ENCODE results near the gene JMJD8. TPM values are rescaled to one million over a fixed set of nuclear protein-coding genes. Genes with fewer than 3 reads are reported as not detected.

JMJD8 gene
- total RNA-seq, 1 donor from 2014 or later: 64.5 TPM

DNA sequence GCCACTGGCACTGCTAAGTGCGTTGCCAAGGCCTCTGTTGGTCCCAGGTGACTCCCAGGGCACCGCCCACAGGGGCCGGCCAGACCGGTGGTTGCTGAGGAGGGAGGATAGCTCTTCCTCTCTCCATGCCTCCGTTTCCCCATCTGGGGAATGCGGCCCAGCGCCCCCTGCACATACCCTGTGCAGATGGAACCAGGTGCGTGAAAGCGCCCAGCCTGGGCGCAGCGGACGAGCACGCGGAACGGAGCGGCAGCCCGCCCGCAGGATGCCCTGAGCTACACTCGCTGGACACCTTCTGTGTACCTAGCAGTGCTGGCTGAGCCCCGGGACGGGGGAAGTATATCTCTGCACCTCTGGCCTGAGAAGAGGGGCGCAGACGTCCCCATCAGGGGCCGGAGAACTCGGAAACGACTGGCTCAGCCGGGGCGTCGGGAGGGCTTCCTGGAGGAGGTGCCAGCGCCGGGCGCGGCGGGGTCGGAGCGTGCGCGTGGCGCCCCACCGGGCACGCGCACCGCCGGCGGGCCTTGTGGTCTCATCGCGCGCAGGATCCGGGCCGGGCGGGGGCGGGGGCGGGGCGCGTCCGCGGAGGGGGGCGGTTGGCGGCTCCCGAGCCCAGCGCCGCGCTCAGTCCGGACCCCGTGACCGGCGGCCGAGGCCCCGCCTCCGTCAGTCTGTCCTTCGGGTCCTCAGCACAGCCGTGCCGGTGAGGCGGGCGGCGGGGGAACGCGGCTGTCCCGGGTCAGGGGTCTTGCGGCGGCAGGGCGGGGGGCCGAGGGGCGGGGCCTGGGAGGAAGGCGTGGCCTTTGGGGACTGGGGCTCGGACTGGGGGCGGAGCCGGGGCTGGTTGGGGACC lies 42.5 kb upstream of the JMJD8 start, which contains the start of the genes CCDC78 and HAGHL:
TSS of gene CCDC78 (minus strand) at position 6 of the 853 bp plus-strand sequence. CDS start 76 bp downstream, outside the sequence.
TSS of gene HAGHL (plus strand) at position 669 of the 853 bp plus-strand sequence. CDS start 404 bp downstream, outside the sequence.
- H3K9me3 Mint-ChIP-seq: no peaks in the 10 kb centered on the region
- peak within 1 kb of the TSS; percentile 83 for H3K4me3 Mint-ChIP-seq
- DNase-seq (ENCODE audit: low read depth, low spot score): no peak
- H3K4me1 Mint-ChIP-seq: no peaks in the 10 kb centered on the region
- no peak within 1 kb of the TSS for H3K27ac Mint-ChIP-seq (ENCODE audit: unreplicated experiment)
- H3K27me3 Mint-ChIP-seq (ENCODE audit: low read depth): peaks cover 6% of the 10 kb centered on the region
- TF ChIP-seq, protein P1, sequence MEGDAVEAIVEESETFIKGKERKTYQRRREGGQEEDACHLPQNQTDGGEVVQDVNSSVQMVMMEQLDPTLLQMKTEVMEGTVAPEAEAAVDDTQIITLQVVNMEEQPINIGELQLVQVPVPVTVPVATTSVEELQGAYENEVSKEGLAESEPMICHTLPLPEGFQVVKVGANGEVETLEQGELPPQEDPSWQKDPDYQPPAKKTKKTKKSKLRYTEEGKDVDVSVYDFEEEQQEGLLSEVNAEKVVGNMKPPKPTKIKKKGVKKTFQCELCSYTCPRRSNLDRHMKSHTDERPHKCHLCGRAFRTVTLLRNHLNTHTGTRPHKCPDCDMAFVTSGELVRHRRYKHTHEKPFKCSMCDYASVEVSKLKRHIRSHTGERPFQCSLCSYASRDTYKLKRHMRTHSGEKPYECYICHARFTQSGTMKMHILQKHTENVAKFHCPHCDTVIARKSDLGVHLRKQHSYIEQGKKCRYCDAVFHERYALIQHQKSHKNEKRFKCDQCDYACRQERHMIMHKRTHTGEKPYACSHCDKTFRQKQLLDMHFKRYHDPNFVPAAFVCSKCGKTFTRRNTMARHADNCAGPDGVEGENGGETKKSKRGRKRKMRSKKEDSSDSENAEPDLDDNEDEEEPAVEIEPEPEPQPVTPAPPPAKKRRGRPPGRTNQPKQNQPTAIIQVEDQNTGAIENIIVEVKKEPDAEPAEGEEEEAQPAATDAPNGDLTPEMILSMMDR (conservative IDR thresholded peaks at IDR 0.05): no peak
- H3K36me3 Mint-ChIP-seq (ENCODE audit: low read depth): no peaks in the 10 kb centered on the region

DNA sequence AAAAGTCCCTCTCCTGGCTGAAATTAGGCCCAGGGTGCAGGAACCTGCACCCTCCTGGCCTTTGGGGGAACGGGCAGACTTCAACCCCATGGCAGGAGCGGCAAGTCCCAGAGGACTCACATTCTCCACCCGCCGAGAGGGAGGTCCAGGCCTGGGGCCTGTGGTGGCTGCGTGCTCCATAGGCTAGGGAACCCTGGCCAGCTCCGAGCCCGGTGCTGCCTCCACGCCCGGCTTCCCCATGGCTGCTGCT lies 42.0 kb upstream of the JMJD8 start:
- Mint-ChIP-seq H3K9me3 (no peaks in the 10 kb centered on the region), H3K4me1 (no peaks in the 10 kb centered on the region), H3K36me3 (ENCODE audit: low read depth) (no peaks in the 10 kb centered on the region), H3K27ac (ENCODE audit: unreplicated experiment) (no peak overlapping the region), H3K4me3 (peak overlapping the region; percentile 75), H3K27me3 (ENCODE audit: low read depth) (peaks cover 6% of the 10 kb centered on the region)
- TF ChIP-seq, protein P1 (conservative IDR thresholded peaks at IDR 0.05): no peak
- no peak for DNase-seq (ENCODE audit: low read depth, low spot score)

DNA sequence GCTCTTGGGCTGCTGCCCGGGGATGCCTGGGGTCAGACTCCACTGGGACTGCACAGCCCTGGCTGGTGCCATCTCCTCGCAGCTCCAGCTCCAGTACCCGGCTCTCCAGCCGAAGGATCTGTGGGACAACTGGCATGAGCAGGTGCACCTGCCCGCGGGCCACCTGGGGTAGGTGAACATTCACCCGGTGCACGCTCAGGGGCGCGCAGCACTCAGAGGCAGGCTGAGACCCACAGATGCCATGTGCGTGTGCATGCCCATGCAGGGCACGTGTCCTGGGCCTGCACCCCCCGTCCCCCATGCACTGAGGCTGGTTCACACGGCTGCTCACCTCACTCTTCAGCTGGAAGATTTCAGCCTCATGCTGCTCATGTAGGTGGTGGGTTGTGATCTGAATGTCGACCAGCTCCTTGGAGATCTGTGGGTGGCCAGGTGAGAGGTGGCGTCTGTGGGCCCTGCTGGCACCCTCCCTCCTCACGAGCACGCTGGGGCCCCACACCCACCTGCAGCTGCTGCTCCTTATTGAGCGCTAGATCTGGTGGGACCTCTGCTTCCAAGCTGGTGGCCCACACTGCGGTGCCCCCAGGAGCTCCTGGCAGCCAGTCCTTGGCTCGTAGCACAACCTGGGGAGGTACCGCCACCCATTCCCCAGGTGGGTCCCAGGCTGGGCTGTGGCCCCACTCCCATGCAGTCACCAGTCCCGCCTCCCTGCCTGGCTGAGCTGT lies 41.5 kb upstream of the JMJD8 start:
- TF ChIP-seq, protein P1 (conservative IDR thresholded peaks at IDR 0.05): no peak
- H3K27ac Mint-ChIP-seq (ENCODE audit: unreplicated experiment): no peak overlapping the region
- no peaks in the 10 kb centered on the region for H3K9me3 Mint-ChIP-seq
- H3K36me3 Mint-ChIP-seq (ENCODE audit: low read depth): no peaks in the 10 kb centered on the region
- peaks cover 6% of the 10 kb centered on the region for H3K27me3 Mint-ChIP-seq (ENCODE audit: low read depth)
- H3K4me3 Mint-ChIP-seq: peak overlapping the region; percentile 83
- DNase-seq (ENCODE audit: low read depth, low spot score): no peak
- no peaks in the 10 kb centered on the region for H3K4me1 Mint-ChIP-seq

DNA sequence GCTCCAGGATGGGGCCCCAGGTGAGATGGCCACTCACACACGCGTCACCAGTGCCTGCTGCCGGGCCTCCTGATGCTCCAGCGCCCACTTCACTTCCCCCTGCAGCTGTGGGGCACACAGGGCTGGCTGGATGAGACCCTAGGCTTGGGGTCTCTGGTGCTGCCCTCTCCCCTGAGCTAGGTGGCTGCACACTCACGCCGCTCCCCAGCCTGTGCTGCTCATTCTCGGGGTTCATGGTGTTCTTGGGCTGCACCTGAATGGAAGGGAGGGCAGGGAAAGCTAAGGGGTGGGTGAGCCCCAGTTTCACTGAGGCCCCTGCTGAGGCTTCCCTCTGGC lies 40.9 kb upstream of the JMJD8 start:
- no peak overlapping the region for H3K27ac Mint-ChIP-seq (ENCODE audit: unreplicated experiment)
- peaks cover 5% of the 10 kb centered on the region for H3K4me1 Mint-ChIP-seq
- no peaks in the 10 kb centered on the region for H3K9me3 Mint-ChIP-seq
- DNase-seq (ENCODE audit: low read depth, low spot score): no peak
- H3K27me3 Mint-ChIP-seq (ENCODE audit: low read depth): peaks cover 10% of the 10 kb centered on the region
- TF ChIP-seq, protein P1 (conservative IDR thresholded peaks at IDR 0.05): no peak
- peak overlapping the region; percentile 83 for H3K4me3 Mint-ChIP-seq
- no peaks in the 10 kb centered on the region for H3K36me3 Mint-ChIP-seq (ENCODE audit: low read depth)

DNA sequence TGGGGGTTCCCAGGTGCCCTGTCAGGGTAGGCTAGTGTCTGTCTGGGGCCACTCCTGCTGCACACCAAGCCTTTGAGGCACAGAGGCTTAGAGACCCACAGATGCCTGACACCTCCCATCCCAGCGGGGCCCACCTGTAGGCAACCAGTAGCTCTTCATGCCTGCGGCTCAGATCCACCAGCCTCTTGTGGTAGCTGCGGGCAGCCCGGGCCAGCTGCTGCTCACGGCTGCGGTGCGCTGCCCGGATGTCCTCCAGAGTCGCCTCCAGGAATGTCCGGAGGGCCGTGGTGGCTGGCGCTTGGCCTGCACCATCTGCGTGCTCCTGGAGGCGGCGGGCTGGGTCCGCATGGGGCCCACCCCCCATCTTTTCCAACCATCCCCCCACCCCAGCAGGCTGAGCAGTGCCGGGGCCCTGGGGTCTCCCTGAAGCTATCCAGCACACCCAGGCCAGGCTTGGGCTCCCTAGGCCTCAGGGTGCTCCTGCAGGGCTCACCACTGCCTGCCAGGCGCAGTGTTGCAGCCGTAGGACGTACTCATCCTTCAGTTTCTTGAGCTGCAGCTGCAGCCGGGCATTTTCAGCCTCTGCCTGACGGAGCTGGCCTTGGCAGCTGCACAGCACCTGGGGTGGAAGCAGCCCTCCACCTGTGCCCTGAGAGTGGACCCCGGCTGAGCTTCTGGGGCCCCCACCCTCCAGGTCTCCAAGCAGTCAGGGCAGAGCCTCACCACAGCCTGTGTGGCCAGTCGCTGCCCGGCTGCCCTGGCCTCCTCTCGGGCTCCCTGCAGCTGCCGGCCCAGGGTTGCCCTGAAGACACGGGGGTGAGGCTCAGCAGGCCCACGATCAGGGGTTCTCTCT lies 40.3 kb upstream of the JMJD8 start:
- DNase-seq (ENCODE audit: low read depth, low spot score): no peak
- no peak overlapping the region for H3K27ac Mint-ChIP-seq (ENCODE audit: unreplicated experiment)
- peaks cover 12% of the 10 kb centered on the region for H3K27me3 Mint-ChIP-seq (ENCODE audit: low read depth)
- H3K4me1 Mint-ChIP-seq: peaks cover 11% of the 10 kb centered on the region
- H3K9me3 Mint-ChIP-seq: no peaks in the 10 kb centered on the region
- no peaks in the 10 kb centered on the region for H3K36me3 Mint-ChIP-seq (ENCODE audit: low read depth)
- TF ChIP-seq, protein P1 (conservative IDR thresholded peaks at IDR 0.05): no peak
- H3K4me3 Mint-ChIP-seq: peak overlapping the region; percentile 83

Measured in neural crest cell (in vitro differentiated cells).